Sigmoid colon (tissue), 4 donors: ENCODE data around the gene USH2A.

Source experiments
- EP300 ChIP-seq, 4 donors: sonication (generic); formaldehyde crosslinking; IDR thresholded peaks; one replicate each; pipeline ENCODE4 v1.6.1; 2017; ENCODE audit warnings: antibody characterized with exemption in 4 of 4
- POLR2A ChIP-seq, 2 donors: fragments of 450-650 bp; IDR thresholded peaks; one replicate each; pipeline ENCODE4 v1.6.1; 2016; ENCODE audit warnings: antibody characterized with exemption in 2 of 2, mild to moderate bottlenecking in 2 of 2, moderate library complexity in 2 of 2
- TF ChIP-seq, protein P1 (sequence below), 4 experiments: fragments of 450-650 bp in 3 of 4; fragments of 200-600 bp in 1 of 4; IDR thresholded peaks; one replicate each; pipeline ENCODE4 v1.5.1; 2016 to 2019; ENCODE audit warnings: antibody characterized with exemption in 4 of 4, mild to moderate bottlenecking in 3 of 4, moderate library complexity in 2 of 4

DNA sequence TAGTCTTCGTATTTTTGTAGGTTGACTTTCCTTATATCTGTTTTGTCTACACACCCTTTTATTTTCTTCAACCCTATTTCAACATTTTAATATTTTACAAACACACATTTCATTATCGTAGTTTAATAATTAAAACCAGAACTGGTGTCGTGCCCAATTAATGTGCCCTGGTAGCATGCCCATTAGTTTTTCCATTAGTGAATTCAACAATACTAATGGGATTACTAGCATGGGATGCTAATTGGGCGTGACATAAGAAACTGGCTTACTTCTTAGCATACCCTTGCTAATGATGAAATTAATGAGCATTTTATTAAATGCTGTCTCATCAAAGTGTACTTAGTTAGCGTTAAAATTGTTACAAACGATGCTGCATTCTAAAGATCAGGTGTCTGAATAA is 332.7 kb downstream of the USH2A start:
- TF ChIP-seq POLR2A (IDR thresholded peaks at IDR 0.05) (no peak), EP300 (IDR thresholded peaks at IDR 0.05) (no peak)
- TF ChIP-seq, protein P1, sequence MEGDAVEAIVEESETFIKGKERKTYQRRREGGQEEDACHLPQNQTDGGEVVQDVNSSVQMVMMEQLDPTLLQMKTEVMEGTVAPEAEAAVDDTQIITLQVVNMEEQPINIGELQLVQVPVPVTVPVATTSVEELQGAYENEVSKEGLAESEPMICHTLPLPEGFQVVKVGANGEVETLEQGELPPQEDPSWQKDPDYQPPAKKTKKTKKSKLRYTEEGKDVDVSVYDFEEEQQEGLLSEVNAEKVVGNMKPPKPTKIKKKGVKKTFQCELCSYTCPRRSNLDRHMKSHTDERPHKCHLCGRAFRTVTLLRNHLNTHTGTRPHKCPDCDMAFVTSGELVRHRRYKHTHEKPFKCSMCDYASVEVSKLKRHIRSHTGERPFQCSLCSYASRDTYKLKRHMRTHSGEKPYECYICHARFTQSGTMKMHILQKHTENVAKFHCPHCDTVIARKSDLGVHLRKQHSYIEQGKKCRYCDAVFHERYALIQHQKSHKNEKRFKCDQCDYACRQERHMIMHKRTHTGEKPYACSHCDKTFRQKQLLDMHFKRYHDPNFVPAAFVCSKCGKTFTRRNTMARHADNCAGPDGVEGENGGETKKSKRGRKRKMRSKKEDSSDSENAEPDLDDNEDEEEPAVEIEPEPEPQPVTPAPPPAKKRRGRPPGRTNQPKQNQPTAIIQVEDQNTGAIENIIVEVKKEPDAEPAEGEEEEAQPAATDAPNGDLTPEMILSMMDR (IDR thresholded peaks at IDR 0.05), result no peak
